GF-D8 (cell line): ENCODE data around the gene NUDT13.
"Not testable (repeated sequence)": the region's sequence is repeated elsewhere in the genome, so short reads cannot be mapped to it uniquely, and the experiment has no call there.

ENCODE experiments used
- DNase-seq: peaks from one replicate; lab custom pipeline; 2025; lab: John Stamatoyannopoulos, UW

Gene NUDT13

DNA sequence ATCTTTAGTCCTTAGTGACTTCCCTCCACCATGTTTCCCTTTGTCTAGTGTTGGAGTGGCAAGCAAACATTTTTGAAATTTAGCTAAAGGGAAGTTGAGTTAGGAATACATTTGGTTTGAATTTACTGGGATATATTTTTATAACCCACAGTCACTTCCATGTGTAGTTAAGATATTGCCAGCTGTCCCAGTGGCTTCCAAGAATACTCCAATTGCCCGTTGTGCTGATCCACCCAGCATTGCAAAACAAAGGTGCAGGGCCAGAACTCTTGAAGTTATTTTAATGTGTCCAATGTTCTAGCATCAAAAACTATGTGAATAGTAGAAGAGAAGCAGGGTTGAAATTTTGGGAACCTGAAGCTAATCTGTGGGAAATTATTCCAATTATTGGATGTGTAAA is 11.1 kb upstream of the NUDT13 start:
- DNase-seq: no peak

DNA sequence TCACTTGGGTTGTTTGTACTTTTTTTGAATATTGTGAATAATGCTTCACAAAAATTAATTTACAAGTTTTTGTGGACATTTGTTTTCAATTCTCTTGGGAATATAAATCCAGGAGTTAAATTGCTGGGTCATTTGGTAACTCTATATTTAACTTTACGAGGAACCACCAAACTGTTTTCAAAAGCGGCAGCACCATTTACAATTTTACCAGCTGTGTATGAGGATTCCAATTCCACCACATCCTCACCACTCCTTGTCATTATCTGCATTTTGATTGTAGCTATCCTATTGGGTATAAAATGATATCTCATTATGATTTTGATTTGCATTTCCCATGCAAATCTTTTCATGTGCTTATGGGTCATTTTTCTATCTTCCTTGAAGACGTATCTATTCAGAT is 4.0 kb upstream of the NUDT13 start:
- no peak for DNase-seq

GRCh38 chr10:73109248-73109652 is 1.0 kb upstream of the NUDT13 start:
- DNase-seq: not testable (repeated sequence)

GRCh38 chr10:73112032-73112431 is 1.8 kb downstream of the NUDT13 start:
- DNase-seq: not testable (repeated sequence)

GRCh38 chr10:73113551-73113950 is 3.3 kb downstream of the NUDT13 start:
- no peak for DNase-seq

GRCh38 chr10:73116017-73116416 is 5.8 kb downstream of the NUDT13 start:
- DNase-seq: no peak

DNA sequence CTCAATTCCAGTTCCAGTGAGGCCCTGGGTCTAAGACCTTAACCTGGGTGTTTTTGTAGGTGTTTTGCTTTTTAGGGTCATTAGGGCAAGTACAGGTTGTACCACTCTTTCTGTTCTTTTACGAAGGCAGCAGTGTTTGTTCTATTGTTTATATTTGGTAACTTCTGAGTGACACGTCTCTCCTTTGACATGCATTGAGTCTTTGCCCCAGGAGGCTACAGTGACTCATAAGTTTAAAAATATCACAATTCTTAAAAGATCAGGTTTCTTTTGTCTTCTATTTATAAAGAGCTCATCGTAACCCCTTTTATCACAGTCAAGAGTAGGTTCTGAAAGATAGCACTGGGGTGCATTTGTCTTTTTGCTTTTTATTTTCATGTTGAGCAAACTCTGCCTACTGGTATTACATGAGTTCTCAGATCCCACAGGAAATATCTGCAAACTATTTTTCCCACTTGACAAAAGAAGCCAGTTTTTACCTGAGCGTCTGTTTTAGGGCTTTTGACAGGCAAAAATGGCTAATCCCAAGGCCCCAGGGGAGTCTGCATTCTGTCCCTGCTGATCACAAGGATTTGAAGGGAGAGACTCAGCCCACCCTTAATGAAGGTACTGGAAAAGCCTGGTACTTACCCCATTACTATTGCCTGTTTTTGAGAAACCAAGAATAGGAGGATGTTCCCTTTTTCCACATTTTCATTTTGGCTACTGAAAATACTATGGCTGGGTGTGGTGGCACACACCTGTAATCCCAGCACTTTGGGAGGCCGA is 7.9 kb downstream of the NUDT13 start:
- DNase-seq: no peak

DNA sequence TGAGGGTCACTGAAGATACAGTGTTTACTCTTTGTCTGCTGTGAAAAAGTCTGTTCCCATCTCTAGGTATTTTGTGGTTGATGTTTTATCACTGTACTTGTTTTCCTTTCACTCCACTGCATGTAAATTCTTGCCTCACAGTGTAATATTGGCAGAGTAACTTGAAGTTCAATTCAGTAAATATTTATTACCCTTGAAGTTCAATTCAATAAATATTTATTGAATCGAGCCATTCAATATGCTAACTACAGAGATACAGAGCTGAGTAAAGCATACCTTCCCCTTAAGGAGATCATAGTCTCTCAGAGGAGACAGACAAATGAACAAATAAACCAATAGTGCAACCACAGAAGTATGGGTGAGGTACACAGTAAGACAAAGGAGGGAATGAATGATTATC is 9.2 kb downstream of the NUDT13 start:
- DNase-seq: no peak

DNA sequence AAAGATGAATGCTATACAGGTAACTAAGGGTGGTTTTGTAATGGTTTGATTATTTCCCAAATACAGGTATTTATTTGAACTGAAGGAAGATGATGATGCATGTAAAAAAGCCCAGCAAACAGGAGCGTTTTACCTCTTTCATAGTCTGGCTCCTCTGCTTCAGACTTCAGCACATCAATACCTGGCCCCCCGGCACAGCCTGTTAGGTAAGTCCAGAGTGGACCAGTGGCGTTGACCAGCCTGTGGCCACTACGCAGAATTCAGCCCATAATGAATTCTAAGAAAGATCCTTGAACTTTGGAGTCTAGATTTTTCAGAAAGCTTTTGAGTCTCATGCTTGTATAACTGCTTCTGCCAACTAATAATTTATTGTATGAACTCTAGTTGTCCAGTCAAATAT is 9.7 kb downstream of the NUDT13 start:
- DNase-seq: no peak

DNA sequence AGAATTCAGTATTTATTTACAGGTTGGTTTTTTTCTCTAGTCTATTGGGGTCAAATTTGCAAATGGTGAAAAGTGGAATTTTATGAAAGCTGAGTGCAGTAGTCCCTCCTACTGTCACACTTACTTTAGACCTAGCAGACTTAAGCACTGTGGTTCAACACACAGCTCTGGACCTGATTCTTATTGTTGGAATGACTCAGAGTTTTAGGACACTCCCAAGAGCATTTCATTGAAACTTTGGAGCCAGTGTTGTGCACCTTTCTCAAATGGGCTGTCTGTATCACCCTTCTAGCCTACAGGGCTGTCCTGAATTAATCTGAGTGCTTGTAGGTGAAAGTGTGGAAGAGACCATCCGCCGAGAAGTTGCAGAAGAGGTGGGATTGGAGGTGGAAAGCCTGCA is 16.1 kb downstream of the NUDT13 start:
- DNase-seq: no peak

GRCh38 chr10:73131301-73131700 is 21.0 kb downstream of the NUDT13 start:
- DNase-seq: no peak

DNA sequence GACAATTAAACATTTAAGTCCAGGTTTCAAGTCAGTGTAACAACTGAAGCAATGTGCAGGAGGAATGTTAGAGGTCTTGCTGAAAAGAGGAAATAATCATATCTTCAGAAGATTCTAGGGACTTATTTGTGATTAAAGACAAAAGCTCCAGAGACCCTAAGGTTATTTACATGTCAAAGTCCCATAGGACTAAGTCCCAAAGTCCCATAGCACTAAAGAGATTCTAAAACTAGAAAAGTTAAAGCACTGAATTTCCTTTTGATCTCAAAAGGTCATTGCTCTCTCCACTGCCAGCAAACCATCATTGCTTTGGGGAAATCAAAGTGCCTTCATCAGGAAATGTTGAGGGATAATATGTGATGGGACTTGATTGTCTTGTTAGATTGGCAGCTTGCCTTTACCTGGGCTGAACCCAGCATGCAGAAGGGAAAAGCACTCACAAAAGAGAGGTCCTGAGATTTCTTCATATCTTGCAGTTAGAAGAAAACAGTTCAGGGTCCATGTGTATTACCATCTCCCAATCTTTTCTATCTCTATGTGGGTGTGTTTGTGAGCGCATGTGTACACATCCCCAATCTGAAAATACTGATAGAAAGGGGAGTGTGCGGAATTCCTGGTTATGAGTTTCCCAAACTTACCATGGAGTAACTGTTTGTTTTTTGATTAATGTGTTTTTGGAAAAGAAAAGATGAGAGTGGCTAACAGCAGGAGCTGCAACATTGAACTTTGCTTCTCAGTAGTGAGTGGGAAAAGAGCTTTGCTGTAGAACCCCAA is 21.8 kb downstream of the NUDT13 start:
- no peak for DNase-seq

GRCh38 chr10:73134727-73135126 is 24.5 kb downstream of the NUDT13 start:
- DNase-seq: no peak

GRCh38 chr10:73136627-73137026 is 26.4 kb downstream of the NUDT13 start:
- DNase-seq: no peak

- DNase-seq: no peak
Measured at GRCh38 chr10:73139251-73139650, 29.0 kb downstream of the NUDT13 start.

DNA sequence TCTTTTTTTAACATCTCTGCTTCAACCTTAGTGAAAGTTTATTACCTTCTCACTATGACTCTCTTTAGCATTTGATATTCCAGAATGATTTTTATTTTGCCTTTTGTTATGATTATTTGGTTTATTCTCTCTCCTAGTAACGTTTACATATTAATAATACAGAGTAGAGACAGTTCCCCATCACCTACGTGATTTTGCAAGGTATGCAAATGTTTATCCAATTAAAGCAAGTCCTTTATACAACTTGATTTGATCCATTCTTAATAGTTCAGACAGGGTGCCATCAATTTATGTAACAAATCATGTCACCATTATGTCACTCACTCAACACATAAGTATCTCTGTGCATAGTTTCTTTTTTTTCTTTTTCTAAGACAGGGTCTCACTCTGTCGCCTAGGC is 31.3 kb downstream of the NUDT13 start:
- DNase-seq: no peak

GRCh38 chr10:73150633-73151413 is 40.6 kb downstream of the NUDT13 start:
- not testable (repeated sequence) for DNase-seq

GRCh38 chr10:73152009-73152408 is 41.8 kb downstream of the NUDT13 start:
- no peak for DNase-seq

GRCh38 chr10:73156054-73156453 is 45.8 kb downstream of the NUDT13 start:
- DNase-seq: no peak

DNA sequence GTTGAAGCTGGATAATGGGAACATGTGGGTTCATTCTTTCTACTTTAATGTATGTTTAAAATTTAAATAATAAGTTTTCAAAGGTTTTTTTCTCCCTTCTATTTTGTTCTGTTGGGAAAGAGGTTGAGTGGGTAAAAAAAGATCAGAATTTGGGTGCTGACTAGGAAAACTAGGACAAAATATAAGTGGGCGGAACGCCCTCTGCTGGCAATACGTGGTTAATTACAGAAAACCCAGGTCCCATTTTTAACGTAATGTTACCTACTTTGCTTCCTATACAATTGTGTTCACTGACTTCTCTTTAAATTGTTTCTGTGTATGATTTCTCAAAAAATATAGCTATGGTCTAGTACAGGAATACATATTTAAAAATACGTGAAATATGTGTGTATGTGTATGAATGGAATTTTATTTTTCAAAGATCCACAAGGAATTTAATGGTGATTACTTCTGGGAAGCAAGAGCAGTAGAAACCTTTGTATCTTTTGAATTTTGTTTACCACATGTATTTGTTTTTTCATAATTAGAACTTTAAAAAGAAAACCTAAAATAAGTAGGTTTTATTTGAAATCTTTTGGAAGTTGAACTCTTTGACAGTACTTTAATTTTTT is 48.9 kb downstream of the NUDT13 start:
- DNase-seq: peak; percentile 6

GRCh38 chr10:73161079-73161478 is 50.8 kb downstream of the NUDT13 start:
- no peak for DNase-seq

DNA sequence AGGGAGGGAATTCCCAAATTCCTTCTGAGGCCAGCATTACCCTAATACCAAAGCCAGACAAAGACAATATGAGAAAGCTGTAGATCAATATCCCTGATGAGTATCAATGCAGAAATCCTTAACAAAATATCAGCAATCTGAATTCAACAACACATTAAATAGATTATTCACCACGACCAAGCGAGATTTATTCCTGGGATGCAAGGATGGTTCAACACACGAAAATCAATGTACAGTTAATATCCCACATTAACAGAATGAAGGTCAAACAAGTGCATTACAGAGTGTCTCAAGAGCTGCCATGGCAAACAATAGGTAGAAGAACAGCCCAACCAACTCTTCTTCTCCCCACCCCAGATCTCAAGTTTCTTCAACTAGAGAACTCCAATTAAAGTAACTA is 51.4 kb downstream of the NUDT13 start:
- DNase-seq: no peak
